ENCODE data around the gene CLIP1.
A peak's percentile ranks its signal among the peaks of the same experiment; 100 is the strongest.
"Not testable (repeated sequence)": the region's sequence is repeated elsewhere in the genome, so short reads cannot be mapped to it uniquely, and the experiment has no call there.

CLIP1 gene

GRCh38 chr12:122435186-122435585 is 12.7 kb upstream of the CLIP1 start:
- DNase-seq, result no peak

- not testable (repeated sequence) for DNase-seq
Measured at GRCh38 chr12:122429043-122429442, 6.6 kb upstream of the CLIP1 start.

GRCh38 chr12:122427403-122427802 is 4.9 kb upstream of the CLIP1 start:
- DNase-seq, result no peak

- DNase-seq, result peak; percentile 39 to 55 (median 52)
Measured at GRCh38 chr12:122423258-122424165, 1.0 kb upstream of the CLIP1 start.

- DNase-seq, result peak; percentile 26 to 34 (median 28)
Measured at GRCh38 chr12:122422730-122423257, 325 bp upstream of the CLIP1 start.

- peak; percentile 54 to 77 (median 67) for DNase-seq
Measured at GRCh38 chr12:122421187-122421820, 1.2 kb downstream of the CLIP1 start.

- no peak for DNase-seq
Measured at GRCh38 chr12:122420471-122421162, 1.9 kb downstream of the CLIP1 start.

- not testable (repeated sequence) for DNase-seq
Measured at GRCh38 chr12:122419094-122419493, 3.4 kb downstream of the CLIP1 start.

GRCh38 chr12:122415665-122416064 is 6.8 kb downstream of the CLIP1 start:
- not testable (repeated sequence) for DNase-seq

- DNase-seq, result peak; percentile 12 to 65 (median 46)
Measured at GRCh38 chr12:122413516-122414404, 8.7 kb downstream of the CLIP1 start.

- DNase-seq, result no peak
Measured at GRCh38 chr12:122412851-122413433, 9.5 kb downstream of the CLIP1 start.

- DNase-seq, result no peak
Measured at GRCh38 chr12:122411537-122411936, 10.9 kb downstream of the CLIP1 start.

- no peak for DNase-seq
Measured at GRCh38 chr12:122407208-122407607, 15.3 kb downstream of the CLIP1 start.

GRCh38 chr12:122406701-122407164 is 15.7 kb downstream of the CLIP1 start:
- DNase-seq, result peak in 2 of 4 experiments; percentile 20 to 27

GRCh38 chr12:122403831-122404230 is 18.6 kb downstream of the CLIP1 start:
- DNase-seq, result no peak

- DNase-seq, result peak in 3 of 4 experiments; percentile 52 to 56 (median 53)
Measured at GRCh38 chr12:122403115-122403770, 19.2 kb downstream of the CLIP1 start.

- DNase-seq, result no peak
Measured at GRCh38 chr12:122402264-122402663, 20.2 kb downstream of the CLIP1 start.

GRCh38 chr12:122399592-122400373 is 22.7 kb downstream of the CLIP1 start:
- DNase-seq, result peak; percentile 61 to 85 (median 77)

- no peak for DNase-seq
Measured at GRCh38 chr12:122399254-122399591, 23.2 kb downstream of the CLIP1 start.

- not testable (repeated sequence) for DNase-seq
Measured at GRCh38 chr12:122397981-122398380, 24.5 kb downstream of the CLIP1 start.
